ENCODE measurements around the gene FRMD4A. TPM values are rescaled to one million over a fixed set of nuclear protein-coding genes. Genes with fewer than 3 reads are reported as not detected.
"Not testable (repeated sequence)": the region's sequence is repeated elsewhere in the genome, so short reads cannot be mapped to it uniquely, and the experiment has no call there.

Gene FRMD4A
- total RNA-seq, 2 donors from 2014 or later: 8.6 to 10.2 TPM

GRCh38 chr10:13955409-13956068 lies 375.2 kb downstream of the FRMD4A start:
- DNase-seq: no peak
- H3K36me3 ChIP-seq: no peaks in the 10 kb centered on the region
- no peaks in the 10 kb centered on the region for H3K9me3 ChIP-seq
- intact Hi-C loops (cut with DNase I): no loop called here
- H3K27ac ChIP-seq: no peak overlapping the region
- no peaks in the 10 kb centered on the region for H3K4me1 ChIP-seq
- TF ChIP-seq, protein P1, sequence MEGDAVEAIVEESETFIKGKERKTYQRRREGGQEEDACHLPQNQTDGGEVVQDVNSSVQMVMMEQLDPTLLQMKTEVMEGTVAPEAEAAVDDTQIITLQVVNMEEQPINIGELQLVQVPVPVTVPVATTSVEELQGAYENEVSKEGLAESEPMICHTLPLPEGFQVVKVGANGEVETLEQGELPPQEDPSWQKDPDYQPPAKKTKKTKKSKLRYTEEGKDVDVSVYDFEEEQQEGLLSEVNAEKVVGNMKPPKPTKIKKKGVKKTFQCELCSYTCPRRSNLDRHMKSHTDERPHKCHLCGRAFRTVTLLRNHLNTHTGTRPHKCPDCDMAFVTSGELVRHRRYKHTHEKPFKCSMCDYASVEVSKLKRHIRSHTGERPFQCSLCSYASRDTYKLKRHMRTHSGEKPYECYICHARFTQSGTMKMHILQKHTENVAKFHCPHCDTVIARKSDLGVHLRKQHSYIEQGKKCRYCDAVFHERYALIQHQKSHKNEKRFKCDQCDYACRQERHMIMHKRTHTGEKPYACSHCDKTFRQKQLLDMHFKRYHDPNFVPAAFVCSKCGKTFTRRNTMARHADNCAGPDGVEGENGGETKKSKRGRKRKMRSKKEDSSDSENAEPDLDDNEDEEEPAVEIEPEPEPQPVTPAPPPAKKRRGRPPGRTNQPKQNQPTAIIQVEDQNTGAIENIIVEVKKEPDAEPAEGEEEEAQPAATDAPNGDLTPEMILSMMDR (IDR thresholded peaks at IDR 0.05): no peak
- H3K9ac ChIP-seq (ENCODE audit: low read depth in 2 of 2, low read length in 2 of 2): no peak overlapping the region
- H3K4me3 ChIP-seq: no peak overlapping the region
- H3K27me3 ChIP-seq: no peaks in the 10 kb centered on the region

- H3K4me1 ChIP-seq; DNase-seq; H3K9ac ChIP-seq (ENCODE audit: low read depth in 2 of 2, low read length in 2 of 2); H3K9me3 ChIP-seq; H3K27ac ChIP-seq; H3K36me3 ChIP-seq; H3K4me3 ChIP-seq; intact Hi-C loops (cut with DNase I); H3K27me3 ChIP-seq: not testable (repeated sequence)
Observed at GRCh38 chr10:13954195-13954594, 376.5 kb downstream of the FRMD4A start.

GRCh38 chr10:13953371-13953770 lies 377.4 kb downstream of the FRMD4A start:
- Histone ChIP-seq H3K4me1 (no peaks in the 10 kb centered on the region), H3K27me3 (no peaks in the 10 kb centered on the region), H3K9ac (ENCODE audit: low read depth in 2 of 2, low read length in 2 of 2) (no peak overlapping the region), H3K27ac (no peak overlapping the region), H3K4me3 (no peak overlapping the region), H3K36me3 (no peaks in the 10 kb centered on the region), H3K9me3 (no peaks in the 10 kb centered on the region)
- intact Hi-C loops (cut with DNase I): no loop called here
- DNase-seq: no peak
- TF ChIP-seq, protein P1 (IDR thresholded peaks at IDR 0.05): no peak

- Histone ChIP-seq H3K4me1 (no peaks in the 10 kb centered on the region), H3K9ac (ENCODE audit: low read depth in 2 of 2, low read length in 2 of 2) (no peak overlapping the region), H3K36me3 (no peaks in the 10 kb centered on the region), H3K9me3 (no peaks in the 10 kb centered on the region), H3K4me3 (no peak overlapping the region), H3K27ac (no peak overlapping the region), H3K27me3 (no peaks in the 10 kb centered on the region)
- TF ChIP-seq, protein P1 (IDR thresholded peaks at IDR 0.05): no peak
- intact Hi-C loops (cut with DNase I): no loop called here
- no peak for DNase-seq
Observed at GRCh38 chr10:13950543-13950939, 380.2 kb downstream of the FRMD4A start.

GRCh38 chr10:13949844-13950542 lies 380.7 kb downstream of the FRMD4A start:
- no peak for DNase-seq
- Histone ChIP-seq H3K36me3 (no peaks in the 10 kb centered on the region), H3K4me1 (no peaks in the 10 kb centered on the region), H3K27me3 (no peaks in the 10 kb centered on the region), H3K9me3 (no peaks in the 10 kb centered on the region), H3K4me3 (no peak overlapping the region), H3K9ac (ENCODE audit: low read depth in 2 of 2, low read length in 2 of 2) (no peak overlapping the region), H3K27ac (no peak overlapping the region)
- TF ChIP-seq, protein P1 (IDR thresholded peaks at IDR 0.05): no peak
- intact Hi-C loops (cut with DNase I): no loop called here

- TF ChIP-seq, protein P1 (IDR thresholded peaks at IDR 0.05): no peak
- H3K36me3 ChIP-seq: no peaks in the 10 kb centered on the region
- H3K27me3 ChIP-seq: no peaks in the 10 kb centered on the region
- no peak overlapping the region for H3K9ac ChIP-seq (ENCODE audit: low read depth in 2 of 2, low read length in 2 of 2)
- intact Hi-C loops (cut with DNase I): no loop called here
- DNase-seq: no peak
- H3K4me1 ChIP-seq: no peaks in the 10 kb centered on the region
- no peaks in the 10 kb centered on the region for H3K9me3 ChIP-seq
- H3K27ac ChIP-seq: no peak overlapping the region
- no peak overlapping the region for H3K4me3 ChIP-seq
Observed at GRCh38 chr10:13946209-13946460, 384.6 kb downstream of the FRMD4A start.
